Testis (tissue), 2 donors: Measurements from ENCODE around the gene DPPA2.

Experiments
- CTCF ChIP-seq, 3 experiments: fragments of 450-650 bp in 2 of 3; fragments of 200-600 bp in 1 of 3; sonication (generic) in 1 of 3; IDR thresholded peaks; one replicate each; pipeline ENCODE4 v1.5.1; 2016 to 2019; ENCODE audit warnings: antibody characterized with exemption in 3 of 3, mild to moderate bottlenecking in 2 of 3, moderate library complexity in 1 of 3
- POLR2A ChIP-seq: fragments of 450-650 bp; IDR thresholded peaks from one replicate; pipeline ENCODE4 v1.6.1; 2017; ENCODE audit warnings: antibody characterized with exemption, mild to moderate bottlenecking, moderate library complexity

DNA sequence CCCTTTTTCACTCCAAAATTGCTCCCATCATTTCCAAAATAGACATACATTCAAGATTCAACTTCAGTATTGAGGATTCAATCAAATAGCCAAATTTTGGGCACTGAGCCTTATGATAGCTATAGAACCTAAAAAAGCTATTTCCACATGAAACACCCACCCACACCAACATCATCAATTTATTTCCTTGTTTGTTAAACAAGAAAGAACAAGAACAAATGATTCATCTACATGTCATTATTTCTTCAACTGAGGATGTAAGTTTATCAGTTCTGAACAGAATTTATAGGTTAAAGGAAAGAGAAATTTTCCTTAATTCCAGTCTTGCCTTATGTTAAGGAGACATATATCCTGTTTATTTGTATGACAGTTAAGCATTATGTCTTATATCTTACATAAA lies 32.2 kb downstream of the DPPA2 start:
- TF ChIP-seq CTCF (IDR thresholded peaks at IDR 0.05) (no peak), POLR2A (no peak)
